Neural progenitor cell (in vitro differentiated cells): ENCODE measurements around the gene GRID1. TPM values are rescaled to one million over a fixed set of nuclear protein-coding genes. Genes with fewer than 3 reads are reported as not detected.
A peak's percentile ranks its signal among the peaks of the same experiment; 100 is the strongest.

Experiments
- DNase-seq: peaks from one replicate; pipeline ENCODE4 v3.0.0-alpha.2; 2016; ENCODE audit warnings: low spot score
- H2AFZ ChIP-seq: fragments of 200-600 bp; sonication (generic); replicated peaks from 2 replicates; pipeline ENCODE4 v1.6.1; 2016; ENCODE audit warnings: antibody characterized with exemption
- H3F3A ChIP-seq: fragments of 200-600 bp; sonication (generic); 2 replicates; pipeline ENCODE4 v1.6.1; 2016; ENCODE audit warnings: antibody characterized with exemption, low read depth
- H3K27ac ChIP-seq: fragments of 200-600 bp; sonication (generic); 2 replicates; pipeline ENCODE4 v1.5.1; 2016; ENCODE audit warnings: mild to moderate bottlenecking
- H3K27me3 ChIP-seq: fragments of 200-600 bp; sonication (generic); 2 replicates; pipeline ENCODE4 v1.6.1; 2016; ENCODE audit warnings: mild to moderate bottlenecking, moderate library complexity
- H3K36me3 ChIP-seq: fragments of 200-600 bp; sonication (generic); 2 replicates; pipeline ENCODE4 v1.5.1; 2016
- H3K4me1 ChIP-seq: fragments of 200-600 bp; sonication (generic); 2 replicates; pipeline ENCODE4 v1.6.1; 2016; ENCODE audit warnings: mixed run types
- H3K4me2 ChIP-seq: fragments of 200-600 bp; sonication (generic); 2 replicates; pipeline ENCODE4 v1.6.1; 2016
- H3K4me3 ChIP-seq: fragments of 200-600 bp; sonication (generic); 2 replicates; pipeline ENCODE4 v1.5.1; 2016
- H3K79me2 ChIP-seq: fragments of 200-600 bp; sonication (generic); 2 replicates; pipeline ENCODE4 v1.6.1; 2016; ENCODE audit warnings: low read depth
- H3K9ac ChIP-seq: fragments of 200-600 bp; sonication (generic); 2 replicates; pipeline ENCODE4 v1.6.1; 2016
- H3K9me3 ChIP-seq: fragments of 200-600 bp; sonication (generic); 2 replicates; pipeline ENCODE4 v1.5.1; 2016; ENCODE audit warnings: low read depth
- H4K20me1 ChIP-seq: fragments of 200-600 bp; sonication (generic); 2 replicates; pipeline ENCODE4 v1.6.1; 2016; ENCODE audit warnings: low read depth
- H3K27ac Mint-ChIP-seq: 3 replicates; pipeline ENCODE4 v1.8.0; 2021; ENCODE audit warnings: mixed read lengths
- H3K27me3 Mint-ChIP-seq: 2 replicates; pipeline ENCODE4 v1.8.0; 2022; ENCODE audit warnings: low read depth, mild to moderate bottlenecking, inconsistent platforms, moderate library complexity, mixed read lengths; ENCODE audit not compliant: insufficient read depth
- H3K36me3 Mint-ChIP-seq: 3 replicates; pipeline ENCODE4 v1.8.0; 2021; ENCODE audit warnings: mixed read lengths
- H3K4me1 Mint-ChIP-seq: 3 replicates; pipeline ENCODE4 v1.8.0; 2021; ENCODE audit warnings: mixed read lengths
- H3K4me3 Mint-ChIP-seq: 3 replicates; pipeline ENCODE4 v1.8.0; 2021; ENCODE audit warnings: mild to moderate bottlenecking, moderate library complexity, mixed read lengths
- H3K9me3 Mint-ChIP-seq: 3 replicates; pipeline ENCODE4 v1.8.0; 2020; ENCODE audit warnings: mixed read lengths
- EZH2 ChIP-seq: fragments of 200-600 bp; sonication (generic); IDR thresholded peaks from 2 replicates; pipeline ENCODE4 v1.6.1; 2017; ENCODE audit warnings: antibody characterized with exemption, mild to moderate bottlenecking, moderate library complexity
- EZH2phosphoT487 ChIP-seq: fragments of 200-600 bp; sonication (generic); IDR thresholded peaks from 2 replicates; pipeline ENCODE4 v1.6.1; 2017; ENCODE audit warnings: antibody characterized with exemption
- total RNA-seq: library from RNA; depleted of rRNA; stranded (reverse); fragments of >200 nt; gene quantifications from 2 replicates; pipeline ENCODE4 v1.2.3, GENCODE V29; 2015; ENCODE audit warnings: low replicate concordance
- TF ChIP-seq, protein P1 (sequence below): fragments of 200-600 bp; sonication (generic); IDR thresholded peaks from 2 replicates; pipeline ENCODE4 v1.5.1; 2017; ENCODE audit warnings: antibody characterized with exemption, mild to moderate bottlenecking

GRID1 gene
- total RNA-seq, 1 donor from 2014 or later: not detected

- H3K4me1 Mint-ChIP-seq: peaks cover 3% of the 10 kb centered on the region
- Histone ChIP-seq H3K4me1 (no peaks in the 10 kb centered on the region), H3F3A (no peaks in the 10 kb centered on the region), H3K9me3 (no peaks in the 10 kb centered on the region), H3K27ac (no peak overlapping the region), H3K9ac (no peak overlapping the region), H3K79me2 (no peaks in the 10 kb centered on the region), H4K20me1 (no peaks in the 10 kb centered on the region), H3K27me3 (no peaks in the 10 kb centered on the region), H2AFZ (no peak overlapping the region), H3K36me3 (no peaks in the 10 kb centered on the region), H3K4me2 (no peak overlapping the region), H3K4me3 (no peak overlapping the region)
- no peaks in the 10 kb centered on the region for H3K9me3 Mint-ChIP-seq
- H3K4me3 Mint-ChIP-seq: no peak overlapping the region
- TF ChIP-seq EZH2phosphoT487: no peak
- TF ChIP-seq, protein P1, sequence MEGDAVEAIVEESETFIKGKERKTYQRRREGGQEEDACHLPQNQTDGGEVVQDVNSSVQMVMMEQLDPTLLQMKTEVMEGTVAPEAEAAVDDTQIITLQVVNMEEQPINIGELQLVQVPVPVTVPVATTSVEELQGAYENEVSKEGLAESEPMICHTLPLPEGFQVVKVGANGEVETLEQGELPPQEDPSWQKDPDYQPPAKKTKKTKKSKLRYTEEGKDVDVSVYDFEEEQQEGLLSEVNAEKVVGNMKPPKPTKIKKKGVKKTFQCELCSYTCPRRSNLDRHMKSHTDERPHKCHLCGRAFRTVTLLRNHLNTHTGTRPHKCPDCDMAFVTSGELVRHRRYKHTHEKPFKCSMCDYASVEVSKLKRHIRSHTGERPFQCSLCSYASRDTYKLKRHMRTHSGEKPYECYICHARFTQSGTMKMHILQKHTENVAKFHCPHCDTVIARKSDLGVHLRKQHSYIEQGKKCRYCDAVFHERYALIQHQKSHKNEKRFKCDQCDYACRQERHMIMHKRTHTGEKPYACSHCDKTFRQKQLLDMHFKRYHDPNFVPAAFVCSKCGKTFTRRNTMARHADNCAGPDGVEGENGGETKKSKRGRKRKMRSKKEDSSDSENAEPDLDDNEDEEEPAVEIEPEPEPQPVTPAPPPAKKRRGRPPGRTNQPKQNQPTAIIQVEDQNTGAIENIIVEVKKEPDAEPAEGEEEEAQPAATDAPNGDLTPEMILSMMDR: no peak
- TF ChIP-seq EZH2: no peak
- no peak for DNase-seq
- H3K27me3 Mint-ChIP-seq: peaks cover 11% of the 10 kb centered on the region
- no peak overlapping the region for H3K27ac Mint-ChIP-seq
- H3K36me3 Mint-ChIP-seq: no peaks in the 10 kb centered on the region
Observed at GRCh38 chr10:86331861-86332260, 34.7 kb downstream of the GRID1 start.

DNA sequence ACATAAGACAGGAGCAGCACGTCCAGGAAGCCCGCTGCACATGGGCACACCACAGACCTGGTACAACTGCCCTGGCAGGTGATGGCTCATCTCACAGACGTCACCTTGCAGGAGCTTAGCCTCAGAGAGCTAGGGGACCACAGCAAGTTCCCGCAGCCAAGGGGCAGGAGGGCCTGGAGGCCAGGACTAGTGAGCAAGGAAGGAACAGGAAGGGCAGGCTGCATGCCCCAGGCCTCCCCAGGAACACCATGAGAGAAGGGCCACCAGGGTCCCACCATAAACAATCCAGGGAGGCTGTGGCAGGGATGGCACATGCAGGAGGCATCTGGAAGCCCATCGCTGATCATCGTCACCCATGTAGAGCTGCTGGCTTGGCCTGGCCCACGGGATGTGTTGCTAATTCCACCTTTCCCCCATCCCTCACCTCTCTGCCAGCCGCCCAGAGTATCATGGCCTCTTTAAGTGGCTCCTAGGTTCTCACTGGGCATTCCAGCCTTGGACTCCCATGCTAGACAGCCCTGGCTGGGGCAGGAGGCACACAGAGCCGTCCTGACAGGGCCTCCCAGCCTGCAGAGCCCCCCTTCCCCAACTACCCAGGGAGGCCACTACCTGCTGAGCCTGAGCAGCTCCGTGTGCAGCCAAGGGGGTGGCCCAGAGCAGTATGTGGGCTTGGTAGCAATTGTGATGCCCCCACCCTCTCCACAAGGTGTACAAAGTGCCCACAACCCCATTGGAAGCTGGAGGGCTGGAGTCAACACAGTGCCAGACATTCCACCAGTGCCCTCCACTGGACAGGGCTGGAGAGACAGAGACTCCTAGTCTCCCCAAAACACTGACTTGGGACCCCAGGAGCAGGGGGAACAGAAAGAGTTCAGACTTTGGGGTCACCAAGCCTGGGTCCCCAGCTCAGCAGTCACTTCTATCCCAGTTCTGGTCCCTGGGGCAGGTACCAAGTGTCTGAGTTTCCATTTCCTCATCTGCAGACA lies 35.5 kb downstream of the GRID1 start:
- no peak overlapping the region for H2AFZ ChIP-seq
- no peak overlapping the region for H3K4me2 ChIP-seq
- H3K4me3 ChIP-seq: no peak overlapping the region
- H3K9me3 ChIP-seq: no peaks in the 10 kb centered on the region
- no peaks in the 10 kb centered on the region for H3K4me1 ChIP-seq
- no peaks in the 10 kb centered on the region for H4K20me1 ChIP-seq
- DNase-seq: no peak
- H3K79me2 ChIP-seq: no peaks in the 10 kb centered on the region
- H3K9ac ChIP-seq: no peak overlapping the region
- TF ChIP-seq EZH2phosphoT487 (no peak), EZH2 (no peak)
- TF ChIP-seq, protein P1: peak; percentile 29
- Mint-ChIP-seq H3K27me3 (peaks cover 9% of the 10 kb centered on the region), H3K4me3 (no peak overlapping the region), H3K27ac (no peak overlapping the region), H3K36me3 (no peaks in the 10 kb centered on the region), H3K9me3 (no peaks in the 10 kb centered on the region), H3K4me1 (peaks cover 3% of the 10 kb centered on the region)
- H3K36me3 ChIP-seq: no peaks in the 10 kb centered on the region
- H3K27me3 ChIP-seq: no peaks in the 10 kb centered on the region
- no peaks in the 10 kb centered on the region for H3F3A ChIP-seq
- H3K27ac ChIP-seq: no peak overlapping the region

DNA sequence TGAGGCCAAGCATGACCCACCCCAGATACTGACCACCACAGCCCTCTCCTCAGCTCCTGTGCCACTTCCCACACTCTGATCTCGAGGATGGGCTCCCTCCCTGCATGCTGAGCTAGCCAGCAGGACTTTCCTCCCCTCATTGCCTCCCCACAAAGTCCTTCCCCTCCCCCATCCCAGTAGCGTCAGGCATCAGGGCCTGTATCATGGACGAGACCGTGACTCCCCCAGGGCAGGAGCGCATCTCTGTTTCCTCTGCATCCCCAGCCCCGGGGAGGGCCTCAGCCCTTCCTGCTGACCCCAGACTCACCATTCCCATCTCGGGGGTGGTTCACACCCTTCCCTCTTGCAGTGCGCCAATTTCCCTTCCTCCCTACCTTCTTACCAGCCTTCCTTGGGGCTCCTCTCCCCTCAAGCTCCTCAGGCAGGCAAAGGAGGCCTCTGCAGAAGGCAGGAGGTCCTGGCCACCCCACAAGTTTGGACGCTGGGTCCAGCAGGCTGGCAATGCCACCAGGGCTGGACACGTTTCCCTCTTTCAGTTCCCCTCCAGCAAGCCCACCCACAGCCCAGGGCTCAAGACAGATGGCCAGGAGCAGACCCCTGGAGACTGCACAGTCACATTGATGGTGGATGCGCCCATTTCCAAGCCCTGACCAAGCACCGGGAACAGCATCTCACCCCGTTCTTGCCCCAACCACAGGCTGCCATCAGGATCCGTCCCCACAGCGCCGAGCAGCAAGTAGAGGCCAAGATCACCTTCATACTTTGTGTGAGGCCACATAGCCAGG lies 36.5 kb downstream of the GRID1 start:
- peaks cover 9% of the 10 kb centered on the region for H3K27me3 Mint-ChIP-seq
- H3K4me2 ChIP-seq: no peak overlapping the region
- no peak for DNase-seq

More for the DNA sequence above, 36.5 kb downstream of the GRID1 start:
- Mint-ChIP-seq H3K4me1 (peaks cover 3% of the 10 kb centered on the region), H3K27ac (no peak overlapping the region), H3K9me3 (no peaks in the 10 kb centered on the region), H3K36me3 (no peaks in the 10 kb centered on the region), H3K4me3 (no peak overlapping the region)
- H3K27ac ChIP-seq: no peak overlapping the region
- no peaks in the 10 kb centered on the region for H3K36me3 ChIP-seq
- H3K4me1 ChIP-seq: no peaks in the 10 kb centered on the region
- H3F3A ChIP-seq: no peaks in the 10 kb centered on the region
- no peak for TF ChIP-seq EZH2
- TF ChIP-seq, protein P1: no peak
- no peaks in the 10 kb centered on the region for H4K20me1 ChIP-seq
- H2AFZ ChIP-seq: no peak overlapping the region
- H3K79me2 ChIP-seq: no peaks in the 10 kb centered on the region
- H3K27me3 ChIP-seq: no peaks in the 10 kb centered on the region
- H3K4me3 ChIP-seq: no peak overlapping the region
- no peak overlapping the region for H3K9ac ChIP-seq
- no peaks in the 10 kb centered on the region for H3K9me3 ChIP-seq
